ENCODE data around the gene MECP2.

GRCh38 chrX:154010330-154011087, 87.0 kb downstream of the MECP2 start:
- TF ChIP-seq CTCF (IDR thresholded peaks at IDR 0.05) (no peak), EZH2 (IDR thresholded peaks at IDR 0.05) (no peak)

Data from neural progenitor cell (in vitro differentiated cells).